Measurements from ENCODE around the gene ZNF280D. TPM values are rescaled to one million over a fixed set of nuclear protein-coding genes. Genes with fewer than 3 reads are reported as not detected.

The ZNF280D gene
- total and polyA plus RNA-seq, 2 of the 8 experiments (the other 6 are each of a cell fraction or from before 2014, with no cell fraction given) = 7.4 to 27.5 TPM

- FAIRE-seq = no peak
- no peak overlapping the region for H3K4me3 ChIP-seq (ENCODE audit: extremely low read depth in 1 of 4, insufficient read depth in 2 of 4, low read depth in 3 of 4, low read length in 4 of 4)
- no peak for TF ChIP-seq SIRT6 (IDR thresholded peaks at IDR 0.05; ENCODE audit: low read length)
- no peak for TF ChIP-seq RXRA (IDR thresholded peaks at IDR 0.05; ENCODE audit: insufficient read depth, low read depth, low read length)
- no peak for TF ChIP-seq KDM4A (IDR thresholded peaks at IDR 0.05; ENCODE audit: low read depth, low read length, severe bottlenecking)
- TF ChIP-seq, protein P1, sequence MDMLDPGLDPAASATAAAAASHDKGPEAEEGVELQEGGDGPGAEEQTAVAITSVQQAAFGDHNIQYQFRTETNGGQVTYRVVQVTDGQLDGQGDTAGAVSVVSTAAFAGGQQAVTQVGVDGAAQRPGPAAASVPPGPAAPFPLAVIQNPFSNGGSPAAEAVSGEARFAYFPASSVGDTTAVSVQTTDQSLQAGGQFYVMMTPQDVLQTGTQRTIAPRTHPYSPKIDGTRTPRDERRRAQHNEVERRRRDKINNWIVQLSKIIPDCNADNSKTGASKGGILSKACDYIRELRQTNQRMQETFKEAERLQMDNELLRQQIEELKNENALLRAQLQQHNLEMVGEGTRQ (IDR thresholded peaks at IDR 0.05; ENCODE audit: low read length) = no peak
- no peak for TF ChIP-seq SUZ12 (IDR thresholded peaks at IDR 0.05; ENCODE audit: low read length)
- TF ChIP-seq PHF8 (conservative IDR thresholded peaks at IDR 0.05; ENCODE audit: low read depth, low read length) = no peak
- TF ChIP-seq, protein P2, sequence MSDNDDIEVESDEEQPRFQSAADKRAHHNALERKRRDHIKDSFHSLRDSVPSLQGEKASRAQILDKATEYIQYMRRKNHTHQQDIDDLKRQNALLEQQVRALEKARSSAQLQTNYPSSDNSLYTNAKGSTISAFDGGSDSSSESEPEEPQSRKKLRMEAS (IDR thresholded peaks at IDR 0.05) = no peak
- no peak for TF ChIP-seq E2F6 (IDR thresholded peaks at IDR 0.05)
- no peak for TF ChIP-seq SP2 (IDR thresholded peaks at IDR 0.05; ENCODE audit: low read length)
- no peak for TF ChIP-seq BRCA1 (IDR thresholded peaks at IDR 0.05; ENCODE audit: low read depth, low read length)
- no peak for TF ChIP-seq SAP30 (IDR thresholded peaks at IDR 0.05; ENCODE audit: insufficient read depth, insufficient replicate concordance, low read length)
Observed at GRCh38 chr15:56776839-56777238, 43.5 kb upstream of the ZNF280D start.

More at GRCh38 chr15:56776839-56777238, 43.5 kb upstream of the ZNF280D start:
- Histone ChIP-seq H3K27ac (ENCODE audit: low read depth, low read length) (no peak overlapping the region), H4K20me1 (replicated peaks in 1 of 2; ENCODE audit: control insufficient read depth in 1 of 2, insufficient read depth in 2 of 2, low read length in 2 of 2) (no peaks in the 10 kb centered on the region), H4K5ac (ENCODE audit: insufficient read length, low read depth, low read length) (no peak overlapping the region), H3K36me3 (ENCODE audit: control insufficient read depth in 2 of 4, insufficient read depth in 4 of 4, low read length in 3 of 4) (no peaks in the 10 kb centered on the region), H4K91ac (replicated peaks; ENCODE audit: insufficient read length, low read length) (no peak overlapping the region), H3K23me2 (ENCODE audit: low read depth, low read length) (no peaks in the 10 kb centered on the region), H2BK12ac (ENCODE audit: low read depth, low read length) (no peak overlapping the region), H2BK20ac (ENCODE audit: low read length) (no peak overlapping the region), H2AFZ (ENCODE audit: low read length) (no peak overlapping the region), H3K9me3 (ENCODE audit: insufficient read depth in 2 of 2, low read depth in 1 of 2, low read length in 1 of 2) (peaks cover 0 to 8% of the 10 kb centered on the region in 2 experiments; a peak in 1 of 4 replicates), H2BK120ac (replicated peaks; ENCODE audit: low read depth, low read length) (no peak overlapping the region), H3K56ac (replicated peaks; ENCODE audit: insufficient read length, low read depth, low read length) (no peak overlapping the region), H3K4me1 (replicated peaks in 1 of 4; ENCODE audit: control insufficient read depth in 3 of 4, insufficient read depth in 4 of 4, low read length in 3 of 4) (peaks cover 0 to 3% (median under 1%) of the 10 kb centered on the region in 4 experiments; a peak in 4 of 7 replicates), H2BK5ac (ENCODE audit: low read depth, low read length) (no peak overlapping the region), H3K4ac (replicated peaks; ENCODE audit: insufficient read length, low read depth, low read length) (no peak overlapping the region), H3K27me3 (replicated peaks in 1 of 4; ENCODE audit: control insufficient read depth in 3 of 4, extremely low read depth in 1 of 4, insufficient read depth in 3 of 4, low read length in 3 of 4) (peaks cover 0 to 2% (median 0%) of the 10 kb centered on the region in 4 experiments; a peak in 1 of 7 replicates), H4K8ac (ENCODE audit: extremely low read depth, insufficient read depth, low read length) (no peak overlapping the region), H3K79me1 (ENCODE audit: low read depth, low read length) (no peaks in the 10 kb centered on the region), H3K23ac (ENCODE audit: insufficient read length) (no peak overlapping the region), H3K18ac (ENCODE audit: extremely low read depth, low read length) (no peak overlapping the region), H2BK15ac (ENCODE audit: low read length) (no peak overlapping the region), H3K4me2 (ENCODE audit: insufficient read depth in 1 of 2, low read depth in 2 of 2, low read length in 2 of 2) (no peak overlapping the region), H2AK5ac (ENCODE audit: low read depth, low read length) (no peak overlapping the region), H3K14ac (ENCODE audit: insufficient read length) (no peak overlapping the region), H3K79me2 (ENCODE audit: control insufficient read depth in 1 of 2, insufficient read depth in 2 of 2, low read length in 2 of 2) (no peaks in the 10 kb centered on the region), H3K9ac (replicated peaks in 1 of 4; ENCODE audit: extremely low read depth in 1 of 4, low read depth in 3 of 4, low read length in 3 of 4) (no peak overlapping the region)
- ChIA-PET CTCF (ENCODE audit: partially characterized antibody) (interaction anchor here (0.6 kb wide), 1 partner anchor 143 kb away, joined by 3 read pairs; no protein-coding TSS in a partner anchor), POLR2A (ENCODE audit: partially characterized antibody) (no interaction called here)
- DNase-seq (ENCODE audit: low read depth in 1 of 2, low spot score in 2 of 2) = no peak
- 98% methylated on average over 3 of the region's 3 CpGs; no CpG with 5 or more reads in 1 of the 2 experiments for WGBS, 2 experiments (ENCODE audit: extremely low coverage in 1 of 2, insufficient coverage in 1 of 2, insufficient read length in 1 of 2, insufficient replicate concordance in 2 of 2, low coverage in 1 of 2, low lambda C conversion rate in 2 of 2, missing lambda C conversion rate in 1 of 2)

All from H1 (cell line).